IMR-90 (cell line): ENCODE results near the gene DISC1. TPM values are rescaled to one million over a fixed set of nuclear protein-coding genes. Genes with fewer than 3 reads are reported as not detected.

Source experiments
- ATAC-seq: fragments of 200-7000 bp; cut with Tn5 transposase; 2 replicates; pipeline ENCODE4 v1.9.1; 2020; ENCODE audit warnings: low read depth, mild to moderate bottlenecking, moderate library complexity
- BruUV-seq: library from RNA; stranded (reverse); fragments of 400-500 nt; replicated peaks from 2 replicates; lab custom pipeline; 2021; lab: Mats Ljungman, UMichigan
- CTCF ChIA-PET: fragments of 300-600 bp; formaldehyde crosslinking; extraction: SDS; loops from one replicate; lab custom pipeline; 2021; ENCODE audit warnings: antibody characterized with exemption; lab: Yijun Ruan, JAX
- POLR2A ChIA-PET: fragments of 300-600 bp; sonication (Branson Sonifier 250); formaldehyde crosslinking; loops from one replicate; lab custom pipeline; 2022; ENCODE audit warnings: antibody characterized with exemption; ENCODE audit not compliant: unreplicated experiment; lab: Charles Lee
- DNase-seq: peaks from one replicate; pipeline ENCODE4 v3.0.0; 2013
- H2AFZ ChIP-seq: replicated peaks from 2 replicates; pipeline ENCODE3; 2013; ENCODE audit warnings: low read length, mild to moderate bottlenecking; ENCODE audit not compliant: poor library complexity
- H2AK5ac ChIP-seq: 2 replicates; pipeline ENCODE4 v1.6.1; 2013; ENCODE audit warnings: low read depth, low read length, inconsistent platforms
- H2AK9ac ChIP-seq: replicated peaks from 2 replicates; pipeline ENCODE3; 2013; ENCODE audit warnings: mild to moderate bottlenecking, low read depth, low read length, moderate library complexity; ENCODE audit not compliant: poor library complexity
- H2BK120ac ChIP-seq: 2 replicates; pipeline ENCODE4 v1.6.1; 2013; ENCODE audit warnings: low read depth, low read length, inconsistent platforms
- H2BK15ac ChIP-seq: 3 replicates; pipeline ENCODE4 v1.6.1; 2013; ENCODE audit warnings: low read depth, low read length, inconsistent platforms
- H2BK20ac ChIP-seq: 2 replicates; pipeline ENCODE4 v1.6.1; 2013; ENCODE audit warnings: low read depth, mild to moderate bottlenecking, inconsistent platforms, low read length, moderate library complexity
- H2BK5ac ChIP-seq: 2 replicates; pipeline ENCODE4 v1.6.1; 2013; ENCODE audit warnings: mild to moderate bottlenecking, low read depth, low read length, inconsistent platforms; ENCODE audit not compliant: poor library complexity, severe bottlenecking
- H3K14ac ChIP-seq: replicated peaks from 2 replicates; pipeline ENCODE4 v1.6.1; 2013; ENCODE audit warnings: low read depth, low read length, inconsistent platforms
- H3K18ac ChIP-seq: 2 replicates; pipeline ENCODE4 v1.6.1; 2013; ENCODE audit warnings: low read depth, low read length, control low read depth
- H3K23ac ChIP-seq: 2 replicates; pipeline ENCODE4 v1.6.1; 2013; ENCODE audit warnings: low read depth, low read length, inconsistent platforms
- H3K27ac ChIP-seq: 2 replicates; pipeline ENCODE4 v1.5.1; 2013; ENCODE audit warnings: mild to moderate bottlenecking, control low read depth, low read length; ENCODE audit not compliant: insufficient read depth
- H3K27me3 ChIP-seq: 2 replicates; pipeline ENCODE4 v1.6.1; 2013; ENCODE audit warnings: low read length; ENCODE audit not compliant: control insufficient read depth, insufficient read depth
- H3K36me3 ChIP-seq: 2 replicates; pipeline ENCODE4 v1.6.1; 2013; ENCODE audit warnings: low read length, mixed read lengths; ENCODE audit not compliant: control insufficient read depth, insufficient read depth
- H3K4ac ChIP-seq: 2 replicates; pipeline ENCODE4 v1.6.1; 2013; ENCODE audit warnings: low read depth, low read length, inconsistent platforms
- H3K4me1 ChIP-seq: 2 replicates; pipeline ENCODE4 v1.6.1; 2013; ENCODE audit warnings: low read length, mixed read lengths; ENCODE audit not compliant: control insufficient read depth, insufficient read depth
- H3K4me2 ChIP-seq: 2 replicates; pipeline ENCODE4 v1.6.1; 2013; ENCODE audit warnings: low read depth, mild to moderate bottlenecking, control low read depth, low read length, moderate library complexity
- H3K4me3 ChIP-seq: 2 replicates; pipeline ENCODE4 v1.5.1; 2013; ENCODE audit warnings: low read depth, mild to moderate bottlenecking, control low read depth, low read length, moderate library complexity; ENCODE audit not compliant: insufficient read depth
- H3K56ac ChIP-seq: 2 replicates; pipeline ENCODE4 v1.6.1; 2013; ENCODE audit warnings: low read length, inconsistent platforms; ENCODE audit not compliant: insufficient read depth; ENCODE audit errors: extremely low read depth
- H3K79me1 ChIP-seq, 2 experiments: 2 replicates each; pipeline ENCODE4 v1.6.1; 2013; ENCODE audit warnings: low read length in 2 of 2, inconsistent platforms in 1 of 2, low read depth in 1 of 2
- H3K9ac ChIP-seq: 2 replicates; pipeline ENCODE4 v1.6.1; 2013; ENCODE audit warnings: low read depth, low read length, control low read depth
- H3K9me1 ChIP-seq: 2 replicates; pipeline ENCODE4 v1.6.1; 2013; ENCODE audit warnings: low read length, inconsistent platforms; ENCODE audit not compliant: insufficient read depth
- H3K9me3 ChIP-seq: 2 replicates; pipeline ENCODE4 v1.6.1; 2013; ENCODE audit warnings: low read length; ENCODE audit not compliant: control insufficient read depth, insufficient read depth
- H4K20me1 ChIP-seq: 2 replicates; pipeline ENCODE4 v1.6.1; 2013; ENCODE audit warnings: low read length, inconsistent platforms; ENCODE audit not compliant: insufficient read depth
- H4K5ac ChIP-seq: 2 replicates; pipeline ENCODE4 v1.6.1; 2013; ENCODE audit warnings: mild to moderate bottlenecking, low read depth, low read length, control low read depth
- H4K8ac ChIP-seq, 2 experiments: 2 replicates each; pipeline ENCODE4 v1.6.1; 2013; ENCODE audit warnings: low read depth in 2 of 2, low read length in 2 of 2, control low read depth in 1 of 2, inconsistent platforms in 1 of 2
- H4K91ac ChIP-seq: 2 replicates; pipeline ENCODE4 v1.6.1; 2013; ENCODE audit warnings: low read depth, low read length, inconsistent platforms; ENCODE audit not compliant: insufficient read depth
- BHLHE40 ChIP-seq: fragments of 150-350 bp; IDR thresholded peaks from 2 replicates; pipeline ENCODE4 v1.6.1; 2016; ENCODE audit warnings: mild to moderate bottlenecking, low read depth, low read length
- CEBPB ChIP-seq: IDR thresholded peaks from 2 replicates; pipeline ENCODE4 v1.6.1; 2012; ENCODE audit warnings: low read depth, low read length, improper control_type of control experiment
- CHD1 ChIP-seq: IDR thresholded peaks from 2 replicates; pipeline ENCODE4 v1.6.1; 2012; ENCODE audit warnings: low read depth, low read length, improper control_type of control experiment
- FOS ChIP-seq: fragments of 150-350 bp; IDR thresholded peaks from 2 replicates; pipeline ENCODE4 v1.6.1; 2016; ENCODE audit warnings: low read depth, low read length
- MAFK ChIP-seq: IDR thresholded peaks from 2 replicates; pipeline ENCODE4 v1.6.1; 2012; ENCODE audit warnings: low read depth, low read length, improper control_type of control experiment
- MXI1 ChIP-seq: IDR thresholded peaks from 2 replicates; pipeline ENCODE4 v1.6.1; 2012; ENCODE audit warnings: low read depth, mild to moderate bottlenecking, low read length, moderate library complexity, borderline replicate concordance
- RAD21 ChIP-seq: IDR thresholded peaks from 2 replicates; pipeline ENCODE4 v1.6.1; 2012; ENCODE audit warnings: low read length, improper control_type of control experiment
- RCOR1 ChIP-seq: IDR thresholded peaks from 2 replicates; pipeline ENCODE4 v1.6.1; 2012; ENCODE audit warnings: mild to moderate bottlenecking, low read length, improper control_type of control experiment; ENCODE audit not compliant: insufficient replicate concordance
- WGBS, 2 experiments: methylation state at CpG; one replicate each; pipeline versions ENCODE4 v1.1.5 to v1.1.7; 2013; ENCODE audit warnings: missing lambda C conversion rate in 2 of 2; ENCODE audit not compliant: insufficient read length in 1 of 2; ENCODE audit errors: extremely low coverage in 2 of 2; 5-methylcytosine and 5-hydroxymethylcytosine counted together
- dilution Hi-C: fragments of 300-500 bp; cut with HindIII; formaldehyde crosslinking; loops from one replicate; pipeline ENCODE4 v1.14.3; 2018; ENCODE audit warnings: low sequenced_read_pairs; ENCODE audit not compliant: unreplicated experiment
- in situ Hi-C: fragments of 300-500 bp; cut with MboI; formaldehyde crosslinking; loops from 3 replicates; pipeline ENCODE4 v1.14.3; 2019; ENCODE audit warnings: low sequenced_read_pairs, inconsistent platforms, mixed read lengths
- intact Hi-C: fragments of 100-400 bp; cut with micrococcal nuclease; formaldehyde crosslinking; loops from 2 replicates; pipeline ENCODE4 v1.10.0; 2022
- polyA plus RNA-seq, 3 experiments: library from polyadenylated mRNA; depleted of rRNA; stranded (reverse); fragments of >200 nt; gene quantifications; 2 replicates each; pipeline ENCODE4 v1.2.3, GENCODE V29; 2012; ENCODE audit warnings: low replicate concordance in 1 of 3
- total RNA-seq: library from RNA; depleted of rRNA; stranded (reverse); fragments of >200 nt; gene quantifications from 2 replicates; pipeline ENCODE4 v1.2.3, GENCODE V29; 2012
- TF ChIP-seq, protein P1 (sequence below): fragments of 150-350 bp; IDR thresholded peaks from 2 replicates; pipeline ENCODE4 v1.6.1; 2016; ENCODE audit warnings: low read depth, mild to moderate bottlenecking, low read length, moderate library complexity, borderline replicate concordance
- TF ChIP-seq, protein P2 (sequence below): conservative IDR thresholded peaks from 2 replicates; pipeline ENCODE4 v1.5.1; 2012; ENCODE audit warnings: mild to moderate bottlenecking, low read depth, low read length, improper control_type of control experiment

DISC1 gene
- total and polyA plus RNA-seq, 2 of the 4 experiments (the other 2 are of a cell fraction): 2.2 to 7.0 TPM

DNA sequence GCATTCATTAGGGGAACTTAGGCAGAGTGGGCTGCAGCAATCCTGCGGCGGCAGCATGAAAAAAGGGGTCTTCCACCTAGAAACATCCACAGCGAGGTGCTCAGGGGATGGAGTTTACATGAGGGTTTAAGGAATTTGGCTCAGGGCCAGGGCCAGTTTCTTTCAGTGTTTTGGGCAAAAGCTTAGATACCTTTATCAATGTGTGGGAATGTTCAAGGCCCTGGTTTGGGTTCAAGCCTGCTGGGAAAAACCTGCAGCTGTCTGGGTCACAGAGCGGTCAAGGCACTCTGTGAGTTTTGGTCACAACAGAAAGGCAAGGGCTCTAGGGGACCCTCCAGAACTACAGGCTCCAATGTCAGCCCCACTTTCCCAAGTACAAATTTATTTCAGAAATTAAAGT is 230.3 kb downstream of the DISC1 start:
- ChIA-PET CTCF (interaction anchor here (1.3 kb wide), 1 partner anchor 16 kb away, joined by 3 read pairs; no protein-coding TSS in a partner anchor), POLR2A (no interaction called here)
- Histone ChIP-seq H3K4me2 (no peak overlapping the region), H2BK20ac (no peak overlapping the region), H3K23ac (no peak overlapping the region), H2AK5ac (no peak overlapping the region), H3K18ac (no peak overlapping the region), H2AFZ (no peak overlapping the region), H4K5ac (no peak overlapping the region), H3K4me3 (no peak overlapping the region), H3K4me1 (0 out of 2 replicates have a peak, but pooled peaks cover under 1% of the 10 kb centered on the region), H2BK15ac (no peak overlapping the region), H3K9ac (no peak overlapping the region), H4K20me1 (no peaks in the 10 kb centered on the region), H3K27ac (no peak overlapping the region), H2BK120ac (no peak overlapping the region), H3K36me3 (no peaks in the 10 kb centered on the region; the same call in 1 of the 2 replicates), H3K4ac (no peak overlapping the region), H3K9me3 (no peaks in the 10 kb centered on the region), H4K8ac (no peak overlapping the region), H3K79me1 (no peaks in the 10 kb centered on the region; a peak in 2 of 4 replicates), H3K27me3 (no peaks in the 10 kb centered on the region), H3K14ac (no peak overlapping the region), H2BK5ac (no peak overlapping the region), H3K56ac (no peak overlapping the region), H4K91ac (no peak overlapping the region), H3K9me1 (no peaks in the 10 kb centered on the region), H2AK9ac (no peak overlapping the region)
- dilution Hi-C loops (no loop called here), intact Hi-C loops (no loop called here), in situ Hi-C loops (no loop called here)
- no TSS peak for BruUV-seq
- no peak for DNase-seq
- WGBS, 2 experiments: no CpG with 5 or more reads among the region's 4 CpGs
- no peak for ATAC-seq
- TF ChIP-seq, protein P1, sequence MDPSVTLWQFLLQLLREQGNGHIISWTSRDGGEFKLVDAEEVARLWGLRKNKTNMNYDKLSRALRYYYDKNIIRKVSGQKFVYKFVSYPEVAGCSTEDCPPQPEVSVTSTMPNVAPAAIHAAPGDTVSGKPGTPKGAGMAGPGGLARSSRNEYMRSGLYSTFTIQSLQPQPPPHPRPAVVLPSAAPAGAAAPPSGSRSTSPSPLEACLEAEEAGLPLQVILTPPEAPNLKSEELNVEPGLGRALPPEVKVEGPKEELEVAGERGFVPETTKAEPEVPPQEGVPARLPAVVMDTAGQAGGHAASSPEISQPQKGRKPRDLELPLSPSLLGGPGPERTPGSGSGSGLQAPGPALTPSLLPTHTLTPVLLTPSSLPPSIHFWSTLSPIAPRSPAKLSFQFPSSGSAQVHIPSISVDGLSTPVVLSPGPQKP: no peak
- no peak for TF ChIP-seq FOS
- no peak for TF ChIP-seq BHLHE40
- TF ChIP-seq RCOR1: no peak
- no peak for TF ChIP-seq MAFK
- TF ChIP-seq CEBPB: no peak
- TF ChIP-seq MXI1: no peak
- no peak for TF ChIP-seq RAD21
- TF ChIP-seq, protein P2, sequence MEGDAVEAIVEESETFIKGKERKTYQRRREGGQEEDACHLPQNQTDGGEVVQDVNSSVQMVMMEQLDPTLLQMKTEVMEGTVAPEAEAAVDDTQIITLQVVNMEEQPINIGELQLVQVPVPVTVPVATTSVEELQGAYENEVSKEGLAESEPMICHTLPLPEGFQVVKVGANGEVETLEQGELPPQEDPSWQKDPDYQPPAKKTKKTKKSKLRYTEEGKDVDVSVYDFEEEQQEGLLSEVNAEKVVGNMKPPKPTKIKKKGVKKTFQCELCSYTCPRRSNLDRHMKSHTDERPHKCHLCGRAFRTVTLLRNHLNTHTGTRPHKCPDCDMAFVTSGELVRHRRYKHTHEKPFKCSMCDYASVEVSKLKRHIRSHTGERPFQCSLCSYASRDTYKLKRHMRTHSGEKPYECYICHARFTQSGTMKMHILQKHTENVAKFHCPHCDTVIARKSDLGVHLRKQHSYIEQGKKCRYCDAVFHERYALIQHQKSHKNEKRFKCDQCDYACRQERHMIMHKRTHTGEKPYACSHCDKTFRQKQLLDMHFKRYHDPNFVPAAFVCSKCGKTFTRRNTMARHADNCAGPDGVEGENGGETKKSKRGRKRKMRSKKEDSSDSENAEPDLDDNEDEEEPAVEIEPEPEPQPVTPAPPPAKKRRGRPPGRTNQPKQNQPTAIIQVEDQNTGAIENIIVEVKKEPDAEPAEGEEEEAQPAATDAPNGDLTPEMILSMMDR: no peak
- TF ChIP-seq CHD1: no peak
